ENCODE data around the gene DISP1. TPM values are rescaled to one million over a fixed set of nuclear protein-coding genes. Genes with fewer than 3 reads are reported as not detected.

The DISP1 gene
- total RNA-seq, 1 experiment from 2014 or later, result 2.8 TPM

DNA sequence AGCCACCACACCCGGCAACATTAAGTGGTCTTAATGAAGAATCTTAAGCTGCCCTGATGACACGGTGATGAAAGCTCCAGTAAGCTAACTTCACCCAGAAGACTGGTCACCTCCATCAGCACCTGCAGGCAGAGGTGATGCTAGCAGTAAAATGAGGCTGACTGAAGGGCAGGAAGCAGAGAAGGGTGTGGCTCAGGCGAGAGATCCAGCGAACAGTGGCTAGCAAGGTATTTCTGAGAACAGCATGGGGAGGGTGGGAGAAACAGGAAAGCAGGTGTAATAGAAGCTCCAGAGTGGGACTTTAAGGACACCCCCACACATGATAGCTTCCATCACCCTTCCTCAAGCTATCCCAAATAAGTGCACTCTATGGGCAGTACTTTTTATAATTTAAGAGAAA lies 15.9 kb upstream of the DISP1 start (continued):
- TF ChIP-seq, protein P1, sequence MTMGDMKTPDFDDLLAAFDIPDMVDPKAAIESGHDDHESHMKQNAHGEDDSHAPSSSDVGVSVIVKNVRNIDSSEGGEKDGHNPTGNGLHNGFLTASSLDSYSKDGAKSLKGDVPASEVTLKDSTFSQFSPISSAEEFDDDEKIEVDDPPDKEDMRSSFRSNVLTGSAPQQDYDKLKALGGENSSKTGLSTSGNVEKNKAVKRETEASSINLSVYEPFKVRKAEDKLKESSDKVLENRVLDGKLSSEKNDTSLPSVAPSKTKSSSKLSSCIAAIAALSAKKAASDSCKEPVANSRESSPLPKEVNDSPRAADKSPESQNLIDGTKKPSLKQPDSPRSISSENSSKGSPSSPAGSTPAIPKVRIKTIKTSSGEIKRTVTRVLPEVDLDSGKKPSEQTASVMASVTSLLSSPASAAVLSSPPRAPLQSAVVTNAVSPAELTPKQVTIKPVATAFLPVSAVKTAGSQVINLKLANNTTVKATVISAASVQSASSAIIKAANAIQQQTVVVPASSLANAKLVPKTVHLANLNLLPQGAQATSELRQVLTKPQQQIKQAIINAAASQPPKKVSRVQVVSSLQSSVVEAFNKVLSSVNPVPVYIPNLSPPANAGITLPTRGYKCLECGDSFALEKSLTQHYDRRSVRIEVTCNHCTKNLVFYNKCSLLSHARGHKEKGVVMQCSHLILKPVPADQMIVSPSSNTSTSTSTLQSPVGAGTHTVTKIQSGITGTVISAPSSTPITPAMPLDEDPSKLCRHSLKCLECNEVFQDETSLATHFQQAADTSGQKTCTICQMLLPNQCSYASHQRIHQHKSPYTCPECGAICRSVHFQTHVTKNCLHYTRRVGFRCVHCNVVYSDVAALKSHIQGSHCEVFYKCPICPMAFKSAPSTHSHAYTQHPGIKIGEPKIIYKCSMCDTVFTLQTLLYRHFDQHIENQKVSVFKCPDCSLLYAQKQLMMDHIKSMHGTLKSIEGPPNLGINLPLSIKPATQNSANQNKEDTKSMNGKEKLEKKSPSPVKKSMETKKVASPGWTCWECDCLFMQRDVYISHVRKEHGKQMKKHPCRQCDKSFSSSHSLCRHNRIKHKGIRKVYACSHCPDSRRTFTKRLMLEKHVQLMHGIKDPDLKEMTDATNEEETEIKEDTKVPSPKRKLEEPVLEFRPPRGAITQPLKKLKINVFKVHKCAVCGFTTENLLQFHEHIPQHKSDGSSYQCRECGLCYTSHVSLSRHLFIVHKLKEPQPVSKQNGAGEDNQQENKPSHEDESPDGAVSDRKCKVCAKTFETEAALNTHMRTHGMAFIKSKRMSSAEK (CRISPR knock-in tag; IDR thresholded peaks at IDR 0.05; ENCODE audit: borderline replicate concordance), result no peak
- TF ChIP-seq NR3C1 (CRISPR knock-in tag; conservative IDR thresholded peaks at IDR 0.05; ENCODE audit: low read depth) (no peak), NR2C2 (CRISPR knock-in tag; IDR thresholded peaks at IDR 0.05) (no peak)
- TF ChIP-seq, protein P2, sequence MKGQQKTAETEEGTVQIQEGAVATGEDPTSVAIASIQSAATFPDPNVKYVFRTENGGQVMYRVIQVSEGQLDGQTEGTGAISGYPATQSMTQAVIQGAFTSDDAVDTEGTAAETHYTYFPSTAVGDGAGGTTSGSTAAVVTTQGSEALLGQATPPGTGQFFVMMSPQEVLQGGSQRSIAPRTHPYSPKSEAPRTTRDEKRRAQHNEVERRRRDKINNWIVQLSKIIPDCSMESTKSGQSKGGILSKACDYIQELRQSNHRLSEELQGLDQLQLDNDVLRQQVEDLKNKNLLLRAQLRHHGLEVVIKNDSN (CRISPR knock-in tag; IDR thresholded peaks at IDR 0.05), result no peak
- TF ChIP-seq, protein P3, sequence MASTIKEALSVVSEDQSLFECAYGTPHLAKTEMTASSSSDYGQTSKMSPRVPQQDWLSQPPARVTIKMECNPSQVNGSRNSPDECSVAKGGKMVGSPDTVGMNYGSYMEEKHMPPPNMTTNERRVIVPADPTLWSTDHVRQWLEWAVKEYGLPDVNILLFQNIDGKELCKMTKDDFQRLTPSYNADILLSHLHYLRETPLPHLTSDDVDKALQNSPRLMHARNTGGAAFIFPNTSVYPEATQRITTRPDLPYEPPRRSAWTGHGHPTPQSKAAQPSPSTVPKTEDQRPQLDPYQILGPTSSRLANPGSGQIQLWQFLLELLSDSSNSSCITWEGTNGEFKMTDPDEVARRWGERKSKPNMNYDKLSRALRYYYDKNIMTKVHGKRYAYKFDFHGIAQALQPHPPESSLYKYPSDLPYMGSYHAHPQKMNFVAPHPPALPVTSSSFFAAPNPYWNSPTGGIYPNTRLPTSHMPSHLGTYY (CRISPR knock-in tag; IDR thresholded peaks at IDR 0.05), result no peak

DNA sequence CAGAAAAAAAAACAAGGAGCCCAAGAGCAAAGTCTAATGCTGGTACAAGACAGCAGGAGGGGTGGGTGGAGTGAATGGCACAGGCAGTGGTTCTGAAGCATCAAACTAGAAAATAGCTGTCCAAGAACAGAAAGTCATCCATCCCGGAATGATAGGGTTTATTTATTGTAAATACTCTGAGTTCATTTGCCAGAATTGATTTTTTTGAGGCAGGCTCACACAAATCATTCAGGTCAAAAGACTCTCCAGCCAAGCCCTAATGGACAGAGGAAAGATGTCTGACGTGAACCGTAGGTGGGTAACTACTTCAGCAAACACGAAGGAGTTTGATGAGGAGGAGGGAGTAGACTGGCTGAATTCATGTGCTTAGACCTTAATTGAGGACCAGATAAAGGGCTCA lies 13.8 kb upstream of the DISP1 start:
- ChIA-PET POLR2A (no interaction called here), CTCF (no interaction called here)
- TF ChIP-seq NR2C2 (CRISPR knock-in tag; IDR thresholded peaks at IDR 0.05) (no peak), CBFB (CRISPR knock-in tag; IDR thresholded peaks at IDR 0.05; ENCODE audit: low read depth) (no peak), GRHL2 (CRISPR knock-in tag; IDR thresholded peaks at IDR 0.05; ENCODE audit: insufficient replicate concordance, severe bottlenecking) (no peak), SMAD3 (CRISPR knock-in tag; IDR thresholded peaks at IDR 0.05; ENCODE audit: borderline replicate concordance) (no peak), GTF2I (CRISPR knock-in tag; conservative IDR thresholded peaks at IDR 0.05) (no peak), ETV6 (CRISPR knock-in tag; IDR thresholded peaks at IDR 0.05) (no peak)
- TF ChIP-seq, protein P4, sequence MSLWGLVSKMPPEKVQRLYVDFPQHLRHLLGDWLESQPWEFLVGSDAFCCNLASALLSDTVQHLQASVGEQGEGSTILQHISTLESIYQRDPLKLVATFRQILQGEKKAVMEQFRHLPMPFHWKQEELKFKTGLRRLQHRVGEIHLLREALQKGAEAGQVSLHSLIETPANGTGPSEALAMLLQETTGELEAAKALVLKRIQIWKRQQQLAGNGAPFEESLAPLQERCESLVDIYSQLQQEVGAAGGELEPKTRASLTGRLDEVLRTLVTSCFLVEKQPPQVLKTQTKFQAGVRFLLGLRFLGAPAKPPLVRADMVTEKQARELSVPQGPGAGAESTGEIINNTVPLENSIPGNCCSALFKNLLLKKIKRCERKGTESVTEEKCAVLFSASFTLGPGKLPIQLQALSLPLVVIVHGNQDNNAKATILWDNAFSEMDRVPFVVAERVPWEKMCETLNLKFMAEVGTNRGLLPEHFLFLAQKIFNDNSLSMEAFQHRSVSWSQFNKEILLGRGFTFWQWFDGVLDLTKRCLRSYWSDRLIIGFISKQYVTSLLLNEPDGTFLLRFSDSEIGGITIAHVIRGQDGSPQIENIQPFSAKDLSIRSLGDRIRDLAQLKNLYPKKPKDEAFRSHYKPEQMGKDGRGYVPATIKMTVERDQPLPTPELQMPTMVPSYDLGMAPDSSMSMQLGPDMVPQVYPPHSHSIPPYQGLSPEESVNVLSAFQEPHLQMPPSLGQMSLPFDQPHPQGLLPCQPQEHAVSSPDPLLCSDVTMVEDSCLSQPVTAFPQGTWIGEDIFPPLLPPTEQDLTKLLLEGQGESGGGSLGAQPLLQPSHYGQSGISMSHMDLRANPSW (CRISPR knock-in tag; conservative IDR thresholded peaks at IDR 0.05; ENCODE audit: low read depth), result no peak
- TF ChIP-seq, protein P5, sequence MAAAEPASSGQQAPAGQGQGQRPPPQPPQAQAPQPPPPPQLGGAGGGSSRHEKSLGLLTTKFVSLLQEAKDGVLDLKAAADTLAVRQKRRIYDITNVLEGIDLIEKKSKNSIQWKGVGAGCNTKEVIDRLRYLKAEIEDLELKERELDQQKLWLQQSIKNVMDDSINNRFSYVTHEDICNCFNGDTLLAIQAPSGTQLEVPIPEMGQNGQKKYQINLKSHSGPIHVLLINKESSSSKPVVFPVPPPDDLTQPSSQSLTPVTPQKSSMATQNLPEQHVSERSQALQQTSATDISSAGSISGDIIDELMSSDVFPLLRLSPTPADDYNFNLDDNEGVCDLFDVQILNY (CRISPR knock-in tag; IDR thresholded peaks at IDR 0.05), result no peak
- TF ChIP-seq, protein P6, sequence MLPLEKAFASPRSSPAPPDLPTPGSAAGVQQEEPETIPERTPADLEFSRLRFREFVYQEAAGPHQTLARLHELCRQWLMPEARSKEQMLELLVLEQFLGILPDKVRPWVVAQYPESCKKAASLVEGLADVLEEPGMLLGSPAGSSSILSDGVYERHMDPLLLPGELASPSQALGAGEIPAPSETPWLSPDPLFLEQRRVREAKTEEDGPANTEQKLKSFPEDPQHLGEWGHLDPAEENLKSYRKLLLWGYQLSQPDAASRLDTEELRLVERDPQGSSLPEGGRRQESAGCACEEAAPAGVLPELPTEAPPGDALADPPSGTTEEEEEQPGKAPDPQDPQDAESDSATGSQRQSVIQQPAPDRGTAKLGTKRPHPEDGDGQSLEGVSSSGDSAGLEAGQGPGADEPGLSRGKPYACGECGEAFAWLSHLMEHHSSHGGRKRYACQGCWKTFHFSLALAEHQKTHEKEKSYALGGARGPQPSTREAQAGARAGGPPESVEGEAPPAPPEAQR (CRISPR knock-in tag; IDR thresholded peaks at IDR 0.05), result no peak
- TF ChIP-seq, protein P7, sequence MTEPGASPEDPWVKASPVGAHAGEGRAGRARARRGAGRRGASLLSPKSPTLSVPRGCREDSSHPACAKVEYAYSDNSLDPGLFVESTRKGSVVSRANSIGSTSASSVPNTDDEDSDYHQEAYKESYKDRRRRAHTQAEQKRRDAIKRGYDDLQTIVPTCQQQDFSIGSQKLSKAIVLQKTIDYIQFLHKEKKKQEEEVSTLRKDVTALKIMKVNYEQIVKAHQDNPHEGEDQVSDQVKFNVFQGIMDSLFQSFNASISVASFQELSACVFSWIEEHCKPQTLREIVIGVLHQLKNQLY (CRISPR knock-in tag; IDR thresholded peaks at IDR 0.05), result no peak
- H3K27me3 Mint-ChIP-seq (ENCODE audit: low read depth), result peaks cover 54% of the 10 kb centered on the region
- no peaks in the 10 kb centered on the region for H3K36me3 Mint-ChIP-seq
- ATAC-seq, result no peak
- H3K27ac Mint-ChIP-seq, result no peak overlapping the region
- no peak for DNase-seq (ENCODE audit: low spot score)
- H3K4me1 Mint-ChIP-seq, result no peaks in the 10 kb centered on the region
- H3K4me3 Mint-ChIP-seq, result no peak overlapping the region
- H3K9me3 Mint-ChIP-seq, result no peaks in the 10 kb centered on the region
